Muscle of leg (tissue), 11 donors: Measurements from ENCODE around the gene TMEM182. TPM values are rescaled to one million over a fixed set of nuclear protein-coding genes. Genes with fewer than 3 reads are reported as not detected.

ENCODE experiments used
- DNase-seq: peaks from one replicate; pipeline ENCODE4 v3.0.0; 2013
- H3K27ac ChIP-seq: one replicate; pipeline ENCODE4 v1.5.1; 2013; ENCODE audit warnings: mild to moderate bottlenecking, low read length, control low read depth
- H3K27me3 ChIP-seq: one replicate; pipeline ENCODE4 v1.6.1; 2013; ENCODE audit warnings: low read length; ENCODE audit not compliant: control insufficient read depth, insufficient read depth
- H3K36me3 ChIP-seq: one replicate; pipeline ENCODE4 v1.6.1; 2013; ENCODE audit warnings: low read length; ENCODE audit not compliant: control insufficient read depth, insufficient read depth
- H3K4me1 ChIP-seq: one replicate; pipeline ENCODE4 v1.6.1; 2013; ENCODE audit warnings: low read length; ENCODE audit not compliant: control insufficient read depth, insufficient read depth
- H3K4me3 ChIP-seq: one replicate; pipeline ENCODE4 v1.5.1; 2013; ENCODE audit warnings: low read length, control low read depth
- H3K9me3 ChIP-seq: replicated peaks from 2 replicates; pipeline ENCODE4 v1.6.1; 2013; ENCODE audit warnings: low read depth, low read length; ENCODE audit not compliant: control insufficient read depth
- WGBS: methylation state at CpG from one replicate; pipeline ENCODE4 v1.1.5; 2013; ENCODE audit warnings: missing lambda C conversion rate; ENCODE audit not compliant: insufficient coverage; 5-methylcytosine and 5-hydroxymethylcytosine counted together
- polyA plus RNA-seq, 8 donors: library from polyadenylated mRNA; unstranded; fragments of 120-200 nt; gene quantifications; one replicate each; pipeline versions ENCODE4 v1.2.1 to v1.2.3, GENCODE V29; 2013; ENCODE audit warnings: inconsistent platforms in 1 of 8, low replicate concordance in 1 of 8; ENCODE audit not compliant: insufficient read length in 8 of 8, insufficient read depth in 1 of 8
- total RNA-seq: library from RNA; stranded (reverse); fragments of 120-200 nt; gene quantifications from one replicate; pipeline ENCODE4 v1.2.4, GENCODE V29; 2013

Gene TMEM182
- total and polyA plus RNA-seq, 9 donors: 90.4 to 171 (median 111) TPM

- no peaks in the 10 kb centered on the region for H3K36me3 ChIP-seq
- no peak overlapping the region for H3K4me3 ChIP-seq
- no peaks in the 10 kb centered on the region for H3K9me3 ChIP-seq
- no peak overlapping the region for H3K27ac ChIP-seq
- H3K27me3 ChIP-seq: no peaks in the 10 kb centered on the region
- no peaks in the 10 kb centered on the region for H3K4me1 ChIP-seq
- peak; percentile 53 for DNase-seq
Observed at GRCh38 chr2:102758439-102758838, 3.4 kb upstream of the TMEM182 start.

GRCh38 chr2:102764083-102764482 lies 2.3 kb downstream of the TMEM182 start:
- 90% methylated on average over 2 of the region's 6 CpGs for WGBS
- Histone ChIP-seq H3K36me3 (peaks cover 11% of the 10 kb centered on the region), H3K9me3 (no peaks in the 10 kb centered on the region), H3K4me1 (no peaks in the 10 kb centered on the region), H3K27me3 (no peaks in the 10 kb centered on the region), H3K27ac (peak overlapping the region; percentile 42), H3K4me3 (peak overlapping the region; percentile 32)
- DNase-seq: no peak

- Histone ChIP-seq H3K9me3 (no peaks in the 10 kb centered on the region), H3K4me1 (peaks cover under 1% of the 10 kb centered on the region), H3K36me3 (peaks cover 11% of the 10 kb centered on the region), H3K4me3 (no peak overlapping the region), H3K27me3 (no peaks in the 10 kb centered on the region), H3K27ac (no peak overlapping the region)
- no peak for DNase-seq
- WGBS: no CpG with 5 or more reads among the region's 1 CpG
Observed at GRCh38 chr2:102765061-102765460, 3.2 kb downstream of the TMEM182 start.

- Histone ChIP-seq H3K36me3 (peaks cover 11% of the 10 kb centered on the region), H3K27ac (no peak overlapping the region), H3K9me3 (no peaks in the 10 kb centered on the region), H3K27me3 (no peaks in the 10 kb centered on the region), H3K4me1 (peaks cover 20% of the 10 kb centered on the region), H3K4me3 (no peak overlapping the region)
- no CpG with 5 or more reads among the region's 3 CpGs for WGBS
- no peak for DNase-seq
Observed at GRCh38 chr2:102768253-102768652, 6.4 kb downstream of the TMEM182 start.

GRCh38 chr2:102768892-102769291 lies 7.1 kb downstream of the TMEM182 start:
- H3K4me3 ChIP-seq: no peak overlapping the region
- no peak overlapping the region for H3K27ac ChIP-seq
- H3K27me3 ChIP-seq: no peaks in the 10 kb centered on the region
- peaks cover 11% of the 10 kb centered on the region for H3K36me3 ChIP-seq
- no peaks in the 10 kb centered on the region for H3K9me3 ChIP-seq
- no peak for DNase-seq
- H3K4me1 ChIP-seq: peaks cover 20% of the 10 kb centered on the region

- DNase-seq: peak; percentile 33
- peaks cover 4% of the 10 kb centered on the region for H3K36me3 ChIP-seq
- peaks cover 20% of the 10 kb centered on the region for H3K4me1 ChIP-seq
- WGBS: no CpG with 5 or more reads among the region's 3 CpGs
- no peaks in the 10 kb centered on the region for H3K27me3 ChIP-seq
- H3K4me3 ChIP-seq: no peak overlapping the region
- peak overlapping the region; percentile 84 for H3K27ac ChIP-seq
- H3K9me3 ChIP-seq: no peaks in the 10 kb centered on the region
Observed at GRCh38 chr2:102770506-102770905, 8.7 kb downstream of the TMEM182 start.

GRCh38 chr2:102771114-102771513 lies 9.3 kb downstream of the TMEM182 start:
- Histone ChIP-seq H3K4me3 (no peak overlapping the region), H3K27me3 (no peaks in the 10 kb centered on the region), H3K36me3 (peaks cover 3% of the 10 kb centered on the region), H3K4me1 (peaks cover 20% of the 10 kb centered on the region), H3K27ac (peak overlapping the region; percentile 84), H3K9me3 (no peaks in the 10 kb centered on the region)
- peak; percentile 74 for DNase-seq
- WGBS: 0% methylated on average over 1 of the region's 3 CpGs

- Histone ChIP-seq H3K36me3 (peaks cover 3% of the 10 kb centered on the region), H3K27ac (peak overlapping the region; percentile 84), H3K9me3 (no peaks in the 10 kb centered on the region), H3K4me1 (peaks cover 20% of the 10 kb centered on the region), H3K4me3 (no peak overlapping the region), H3K27me3 (no peaks in the 10 kb centered on the region)
- no CpG with 5 or more reads among the region's 3 CpGs for WGBS
- peak; percentile 48 for DNase-seq
Observed at GRCh38 chr2:102772659-102773058, 10.8 kb downstream of the TMEM182 start.

- no peaks in the 10 kb centered on the region for H3K27me3 ChIP-seq
- peaks cover 20% of the 10 kb centered on the region for H3K4me1 ChIP-seq
- DNase-seq: peak; percentile 70
- H3K4me3 ChIP-seq: no peak overlapping the region
- peaks cover 3% of the 10 kb centered on the region for H3K36me3 ChIP-seq
- WGBS: 62% methylated on average over 4 of the region's 5 CpGs
- no peaks in the 10 kb centered on the region for H3K9me3 ChIP-seq
- peak overlapping the region; percentile 84 for H3K27ac ChIP-seq
Observed at GRCh38 chr2:102773149-102773705, 11.4 kb downstream of the TMEM182 start.

- WGBS: no CpG with 5 or more reads among the region's 1 CpG
Observed at GRCh38 chr2:102778260-102778659, 16.4 kb downstream of the TMEM182 start.

GRCh38 chr2:102780467-102780866 lies 18.6 kb downstream of the TMEM182 start:
- Histone ChIP-seq H3K9me3 (no peaks in the 10 kb centered on the region), H3K27me3 (no peaks in the 10 kb centered on the region), H3K27ac (no peak overlapping the region), H3K4me3 (no peak overlapping the region), H3K4me1 (peaks cover 17% of the 10 kb centered on the region), H3K36me3 (no peaks in the 10 kb centered on the region)
- DNase-seq: no peak
- 100% methylated on average over 1 of the region's 1 CpG for WGBS

More at GRCh38 chr2:102778260-102778659, 16.4 kb downstream of the TMEM182 start:
- no peak for DNase-seq
- no peaks in the 10 kb centered on the region for H3K36me3 ChIP-seq
- peaks cover 8% of the 10 kb centered on the region for H3K4me1 ChIP-seq
- H3K4me3 ChIP-seq: no peak overlapping the region
- no peaks in the 10 kb centered on the region for H3K27me3 ChIP-seq
- no peak overlapping the region for H3K27ac ChIP-seq
- no peaks in the 10 kb centered on the region for H3K9me3 ChIP-seq
